ENCODE results near the gene OR51Q1. TPM values are rescaled to one million over a fixed set of nuclear protein-coding genes. Genes with fewer than 3 reads are reported as not detected.

OR51Q1 gene
- total RNA-seq, 1 donor, result not detected

- no peak for DNase-seq (ENCODE audit: insufficient read length, low spot score, missing footprints)
- no peaks in the 10 kb centered on the region for H3K36me3 ChIP-seq (ENCODE audit: insufficient read depth, low read length)
- no peaks in the 10 kb centered on the region for H4K20me1 ChIP-seq (ENCODE audit: insufficient read depth, low read length)
- no peak overlapping the region for H3K4me2 ChIP-seq (ENCODE audit: insufficient read depth, low read length)
- H3K4me3 ChIP-seq (ENCODE audit: insufficient read depth, low read length), result no peak overlapping the region
- H3K79me2 ChIP-seq (ENCODE audit: insufficient read depth, low read length), result no peaks in the 10 kb centered on the region
- H2AFZ ChIP-seq (ENCODE audit: low read length), result no peak overlapping the region
- H3K4me1 ChIP-seq (ENCODE audit: insufficient read depth, low read length), result no peaks in the 10 kb centered on the region
- no peaks in the 10 kb centered on the region for H3K9me3 ChIP-seq (ENCODE audit: low read depth, low read length)
- TF ChIP-seq CTCF (IDR thresholded peaks at IDR 0.05; ENCODE audit: extremely low read depth, low read depth, low read length), result peak; percentile 23
- no peak overlapping the region for H3K27ac ChIP-seq (ENCODE audit: low read depth, low read length)
- no peaks in the 10 kb centered on the region for H3K27me3 ChIP-seq (ENCODE audit: insufficient read depth, low read length)
These were observed 31.7 kb upstream of the OR51Q1 start for GRCh38 chr11:5390210-5390609.

GRCh38 chr11:5394091-5394490 lies 27.8 kb upstream of the OR51Q1 start:
- Histone ChIP-seq H3K27me3 (ENCODE audit: insufficient read depth, low read length) (no peaks in the 10 kb centered on the region), H3K36me3 (ENCODE audit: insufficient read depth, low read length) (no peaks in the 10 kb centered on the region), H3K4me2 (ENCODE audit: insufficient read depth, low read length) (no peak overlapping the region), H3K4me1 (ENCODE audit: insufficient read depth, low read length) (no peaks in the 10 kb centered on the region), H2AFZ (ENCODE audit: low read length) (no peak overlapping the region), H3K79me2 (ENCODE audit: insufficient read depth, low read length) (no peaks in the 10 kb centered on the region), H3K4me3 (ENCODE audit: insufficient read depth, low read length) (no peak overlapping the region), H3K9me3 (ENCODE audit: low read depth, low read length) (no peaks in the 10 kb centered on the region), H4K20me1 (ENCODE audit: insufficient read depth, low read length) (no peaks in the 10 kb centered on the region), H3K27ac (ENCODE audit: low read depth, low read length) (no peak overlapping the region)
- no peak for DNase-seq (ENCODE audit: insufficient read length, low spot score, missing footprints)
- TF ChIP-seq CTCF (IDR thresholded peaks at IDR 0.05; ENCODE audit: extremely low read depth, low read depth, low read length), result no peak

- Histone ChIP-seq H2AFZ (ENCODE audit: low read length) (no peak overlapping the region), H3K4me1 (ENCODE audit: insufficient read depth, low read length) (no peaks in the 10 kb centered on the region), H3K9me3 (ENCODE audit: low read depth, low read length) (no peaks in the 10 kb centered on the region), H3K4me3 (ENCODE audit: insufficient read depth, low read length) (no peak overlapping the region), H3K4me2 (ENCODE audit: insufficient read depth, low read length) (no peak overlapping the region), H3K36me3 (ENCODE audit: insufficient read depth, low read length) (no peaks in the 10 kb centered on the region), H3K27me3 (ENCODE audit: insufficient read depth, low read length) (no peaks in the 10 kb centered on the region), H4K20me1 (ENCODE audit: insufficient read depth, low read length) (no peaks in the 10 kb centered on the region), H3K79me2 (ENCODE audit: insufficient read depth, low read length) (no peaks in the 10 kb centered on the region), H3K27ac (ENCODE audit: low read depth, low read length) (no peak overlapping the region)
- DNase-seq (ENCODE audit: insufficient read length, low spot score, missing footprints), result no peak
- no peak for TF ChIP-seq CTCF (IDR thresholded peaks at IDR 0.05; ENCODE audit: extremely low read depth, low read depth, low read length)
These were observed 23.0 kb upstream of the OR51Q1 start for GRCh38 chr11:5398936-5399335.

GRCh38 chr11:5405173-5405572 lies 16.7 kb upstream of the OR51Q1 start:
- no peaks in the 10 kb centered on the region for H4K20me1 ChIP-seq (ENCODE audit: insufficient read depth, low read length)

More at GRCh38 chr11:5405173-5405572, 16.7 kb upstream of the OR51Q1 start:
- DNase-seq (ENCODE audit: insufficient read length, low spot score, missing footprints), result no peak
- Histone ChIP-seq H3K27me3 (ENCODE audit: insufficient read depth, low read length) (no peaks in the 10 kb centered on the region), H2AFZ (ENCODE audit: low read length) (no peak overlapping the region), H3K4me3 (ENCODE audit: insufficient read depth, low read length) (no peak overlapping the region), H3K9me3 (ENCODE audit: low read depth, low read length) (no peaks in the 10 kb centered on the region), H3K27ac (ENCODE audit: low read depth, low read length) (no peak overlapping the region), H3K4me1 (ENCODE audit: insufficient read depth, low read length) (no peaks in the 10 kb centered on the region), H3K4me2 (ENCODE audit: insufficient read depth, low read length) (no peak overlapping the region), H3K36me3 (ENCODE audit: insufficient read depth, low read length) (no peaks in the 10 kb centered on the region), H3K79me2 (ENCODE audit: insufficient read depth, low read length) (no peaks in the 10 kb centered on the region)
- TF ChIP-seq CTCF (IDR thresholded peaks at IDR 0.05; ENCODE audit: extremely low read depth, low read depth, low read length), result no peak

All from osteoblast (primary cell).